Muscle layer of duodenum (tissue), 2 donors: ENCODE measurements around the gene TTLL9.

Experiments used
- H3K27ac ChIP-seq: one replicate; pipeline ENCODE4 v1.7.0; 2013; ENCODE audit warnings: mild to moderate bottlenecking, low read length
- H3K27me3 ChIP-seq: one replicate; pipeline ENCODE4 v1.7.0; 2013; ENCODE audit warnings: low read depth, mild to moderate bottlenecking, control low read depth, low read length
- H3K36me3 ChIP-seq, 2 donors: one replicate each; pipeline ENCODE4 v1.7.0; 2013; ENCODE audit warnings: low read length in 2 of 2, control low read depth in 1 of 2, mild to moderate bottlenecking in 1 of 2; ENCODE audit not compliant: insufficient read depth in 2 of 2, control insufficient read depth in 1 of 2
- H3K4me1 ChIP-seq, 2 donors: one replicate each; pipeline ENCODE4 v1.7.0; 2013; ENCODE audit warnings: low read length in 2 of 2, mild to moderate bottlenecking in 2 of 2, control low read depth in 1 of 2, moderate library complexity in 1 of 2; ENCODE audit not compliant: insufficient read depth in 2 of 2, control insufficient read depth in 1 of 2
- H3K4me3 ChIP-seq, 2 donors: one replicate each; pipeline ENCODE4 v1.7.0; 2013; ENCODE audit warnings: low read length in 2 of 2, low read depth in 1 of 2, mild to moderate bottlenecking in 1 of 2
- H3K9me3 ChIP-seq, 2 donors: one replicate each; pipeline ENCODE4 v1.7.0; 2013; ENCODE audit warnings: low read length in 2 of 2, control low read depth in 1 of 2, mild to moderate bottlenecking in 1 of 2; ENCODE audit not compliant: control insufficient read depth in 1 of 2
- donor health status: healthy.

The TTLL9 gene

GRCh38 chr20:31984981-31985471 lies 114.6 kb downstream of the TTLL9 start:
- Histone ChIP-seq H3K36me3 (no peaks in the 10 kb centered on the region), H3K4me1 (no peaks in the 10 kb centered on the region), H3K27ac (no peak overlapping the region), H3K27me3 (no peaks in the 10 kb centered on the region), H3K9me3 (no peaks in the 10 kb centered on the region), H3K4me3 (no peak overlapping the region)

GRCh38 chr20:31987744-31988143 lies 117.3 kb downstream of the TTLL9 start:
- no peak overlapping the region for H3K4me3 ChIP-seq
- no peak overlapping the region for H3K27ac ChIP-seq
- no peaks in the 10 kb centered on the region for H3K9me3 ChIP-seq
- no peaks in the 10 kb centered on the region for H3K36me3 ChIP-seq
- no peaks in the 10 kb centered on the region for H3K27me3 ChIP-seq
- no peaks in the 10 kb centered on the region for H3K4me1 ChIP-seq

GRCh38 chr20:31988430-31989015 lies 118.1 kb downstream of the TTLL9 start:
- Histone ChIP-seq H3K4me3 (no peak overlapping the region), H3K9me3 (no peaks in the 10 kb centered on the region), H3K4me1 (no peaks in the 10 kb centered on the region), H3K27ac (no peak overlapping the region), H3K36me3 (no peaks in the 10 kb centered on the region), H3K27me3 (peaks cover 4% of the 10 kb centered on the region)

GRCh38 chr20:31989030-31989645 lies 118.7 kb downstream of the TTLL9 start:
- Histone ChIP-seq H3K36me3 (no peaks in the 10 kb centered on the region), H3K27ac (no peak overlapping the region), H3K9me3 (no peaks in the 10 kb centered on the region), H3K4me3 (no peak overlapping the region), H3K4me1 (no peaks in the 10 kb centered on the region), H3K27me3 (peaks cover 5% of the 10 kb centered on the region)

GRCh38 chr20:31990641-31991338 lies 120.4 kb downstream of the TTLL9 start:
- Histone ChIP-seq H3K36me3 (no peaks in the 10 kb centered on the region), H3K27me3 (peaks cover 5% of the 10 kb centered on the region), H3K4me1 (no peaks in the 10 kb centered on the region), H3K9me3 (no peaks in the 10 kb centered on the region), H3K27ac (no peak overlapping the region), H3K4me3 (no peak overlapping the region)

GRCh38 chr20:31991339-31991705 lies 120.9 kb downstream of the TTLL9 start:
- H3K9me3 ChIP-seq, result no peaks in the 10 kb centered on the region
- H3K27ac ChIP-seq, result no peak overlapping the region
- H3K4me3 ChIP-seq, result no peak overlapping the region
- no peaks in the 10 kb centered on the region for H3K4me1 ChIP-seq
- no peaks in the 10 kb centered on the region for H3K36me3 ChIP-seq
- H3K27me3 ChIP-seq, result peaks cover 5% of the 10 kb centered on the region

- Histone ChIP-seq H3K27ac (no peak overlapping the region), H3K27me3 (peaks cover 5% of the 10 kb centered on the region), H3K4me3 (no peak overlapping the region), H3K4me1 (no peaks in the 10 kb centered on the region), H3K9me3 (no peaks in the 10 kb centered on the region), H3K36me3 (no peaks in the 10 kb centered on the region)
These were observed 121.7 kb downstream of the TTLL9 start for GRCh38 chr20:31992086-31992485.
